ENCODE data around the gene GRIK2.

Gene GRIK2

GRCh38 chr6:101926149-101926925 is 532.8 kb downstream of the GRIK2 start:
- in situ Hi-C loops (cut with HindIII; ENCODE audit: low pct_ligation_motif_present, low sequenced_read_pairs) = no loop called here
- no peak for DNase-seq
- no peak for TF ChIP-seq CTCF (IDR thresholded peaks at IDR 0.05; ENCODE audit: low read depth, low read length, missing control alignments)
- Histone ChIP-seq H3K27me3 (replicated peaks) (no peaks in the 10 kb centered on the region), H3K27ac (no peak overlapping the region), H3K4me3 (ENCODE audit: low read depth, low read length) (no peak overlapping the region), H3K36me3 (replicated peaks) (no peaks in the 10 kb centered on the region)

GRCh38 chr6:101931766-101932165 is 538.3 kb downstream of the GRIK2 start:
- no peaks in the 10 kb centered on the region for H3K36me3 ChIP-seq (replicated peaks)
- no peak overlapping the region for H3K27ac ChIP-seq
- in situ Hi-C loops (cut with HindIII; ENCODE audit: low pct_ligation_motif_present, low sequenced_read_pairs) = no loop called here
- no peak for TF ChIP-seq CTCF (IDR thresholded peaks at IDR 0.05; ENCODE audit: low read depth, low read length, missing control alignments)
- no peak for DNase-seq
- no peaks in the 10 kb centered on the region for H3K27me3 ChIP-seq (replicated peaks)
- no peak overlapping the region for H3K4me3 ChIP-seq (ENCODE audit: low read depth, low read length)

- Histone ChIP-seq H3K4me3 (ENCODE audit: low read depth, low read length) (no peak overlapping the region), H3K27me3 (replicated peaks) (no peaks in the 10 kb centered on the region), H3K27ac (no peak overlapping the region), H3K36me3 (replicated peaks) (no peaks in the 10 kb centered on the region)
- DNase-seq = no peak
- no peak for TF ChIP-seq CTCF (IDR thresholded peaks at IDR 0.05; ENCODE audit: low read depth, low read length, missing control alignments)
- in situ Hi-C loops (cut with HindIII; ENCODE audit: low pct_ligation_motif_present, low sequenced_read_pairs) = no loop called here
Observed at GRCh38 chr6:101932704-101933103, 539.2 kb downstream of the GRIK2 start.

GRCh38 chr6:101935732-101936131 is 542.2 kb downstream of the GRIK2 start:
- Histone ChIP-seq H3K36me3 (replicated peaks) (no peaks in the 10 kb centered on the region), H3K27ac (no peak overlapping the region), H3K4me3 (ENCODE audit: low read depth, low read length) (no peak overlapping the region), H3K27me3 (replicated peaks) (no peaks in the 10 kb centered on the region)
- TF ChIP-seq CTCF (IDR thresholded peaks at IDR 0.05; ENCODE audit: low read depth, low read length, missing control alignments) = no peak
- DNase-seq = no peak
- in situ Hi-C loops (cut with HindIII; ENCODE audit: low pct_ligation_motif_present, low sequenced_read_pairs) = no loop called here

- DNase-seq = no peak
- in situ Hi-C loops (cut with HindIII; ENCODE audit: low pct_ligation_motif_present, low sequenced_read_pairs) = no loop called here
- no peak for TF ChIP-seq CTCF (IDR thresholded peaks at IDR 0.05; ENCODE audit: low read depth, low read length, missing control alignments)
- Histone ChIP-seq H3K27me3 (replicated peaks) (no peaks in the 10 kb centered on the region), H3K36me3 (replicated peaks) (no peaks in the 10 kb centered on the region), H3K27ac (no peak overlapping the region), H3K4me3 (ENCODE audit: low read depth, low read length) (no peak overlapping the region)
Observed at GRCh38 chr6:101936516-101936915, 543.0 kb downstream of the GRIK2 start.

GRCh38 chr6:101937108-101937507 is 543.6 kb downstream of the GRIK2 start:
- Histone ChIP-seq H3K27ac (no peak overlapping the region), H3K36me3 (replicated peaks) (no peaks in the 10 kb centered on the region), H3K27me3 (replicated peaks) (no peaks in the 10 kb centered on the region), H3K4me3 (ENCODE audit: low read depth, low read length) (no peak overlapping the region)
- in situ Hi-C loops (cut with HindIII; ENCODE audit: low pct_ligation_motif_present, low sequenced_read_pairs) = no loop called here
- DNase-seq = no peak
- TF ChIP-seq CTCF (IDR thresholded peaks at IDR 0.05; ENCODE audit: low read depth, low read length, missing control alignments) = no peak

Measured in brain microvascular endothelial cell (primary cell).